AG08396 (cell line): ENCODE data around the gene ATG4B.

Source experiments
- DNase-seq: peaks from one replicate; pipeline ENCODE4 v3.0.0; 2012; ENCODE audit warnings: low spot score, mixed read lengths

Gene ATG4B

GRCh38 chr2:241613017-241613780, 24.3 kb upstream of the ATG4B start:
- DNase-seq = no peak

- DNase-seq = no peak
These were observed 22.5 kb upstream of the ATG4B start for GRCh38 chr2:241615041-241615440.

DNA sequence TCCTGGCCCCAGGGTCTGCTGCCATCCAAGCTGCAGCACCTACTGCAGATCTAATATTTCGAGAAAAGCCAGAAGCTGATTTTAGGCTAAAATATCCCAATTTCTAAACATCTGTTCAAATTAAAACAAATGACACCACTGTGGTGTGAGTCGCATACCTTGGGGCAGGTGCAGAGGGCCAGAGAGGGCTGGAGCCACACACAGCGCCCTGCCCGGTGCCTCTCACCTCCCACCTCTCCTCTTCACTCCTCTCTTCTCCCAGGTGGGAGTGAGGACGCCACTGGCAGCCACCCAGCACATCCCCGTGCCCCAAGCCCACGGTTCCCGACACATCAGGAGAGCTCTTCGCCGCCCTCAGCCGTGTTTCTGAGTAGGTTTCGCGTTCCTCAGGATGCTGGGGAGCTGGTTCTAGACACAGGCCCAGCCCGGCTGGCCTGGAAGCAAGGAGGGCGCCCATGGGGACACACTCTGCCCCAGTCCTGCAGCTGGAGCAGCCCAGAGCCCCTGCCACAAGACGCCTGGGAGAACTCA, 21.9 kb upstream of the ATG4B start:
- DNase-seq = no peak

DNA sequence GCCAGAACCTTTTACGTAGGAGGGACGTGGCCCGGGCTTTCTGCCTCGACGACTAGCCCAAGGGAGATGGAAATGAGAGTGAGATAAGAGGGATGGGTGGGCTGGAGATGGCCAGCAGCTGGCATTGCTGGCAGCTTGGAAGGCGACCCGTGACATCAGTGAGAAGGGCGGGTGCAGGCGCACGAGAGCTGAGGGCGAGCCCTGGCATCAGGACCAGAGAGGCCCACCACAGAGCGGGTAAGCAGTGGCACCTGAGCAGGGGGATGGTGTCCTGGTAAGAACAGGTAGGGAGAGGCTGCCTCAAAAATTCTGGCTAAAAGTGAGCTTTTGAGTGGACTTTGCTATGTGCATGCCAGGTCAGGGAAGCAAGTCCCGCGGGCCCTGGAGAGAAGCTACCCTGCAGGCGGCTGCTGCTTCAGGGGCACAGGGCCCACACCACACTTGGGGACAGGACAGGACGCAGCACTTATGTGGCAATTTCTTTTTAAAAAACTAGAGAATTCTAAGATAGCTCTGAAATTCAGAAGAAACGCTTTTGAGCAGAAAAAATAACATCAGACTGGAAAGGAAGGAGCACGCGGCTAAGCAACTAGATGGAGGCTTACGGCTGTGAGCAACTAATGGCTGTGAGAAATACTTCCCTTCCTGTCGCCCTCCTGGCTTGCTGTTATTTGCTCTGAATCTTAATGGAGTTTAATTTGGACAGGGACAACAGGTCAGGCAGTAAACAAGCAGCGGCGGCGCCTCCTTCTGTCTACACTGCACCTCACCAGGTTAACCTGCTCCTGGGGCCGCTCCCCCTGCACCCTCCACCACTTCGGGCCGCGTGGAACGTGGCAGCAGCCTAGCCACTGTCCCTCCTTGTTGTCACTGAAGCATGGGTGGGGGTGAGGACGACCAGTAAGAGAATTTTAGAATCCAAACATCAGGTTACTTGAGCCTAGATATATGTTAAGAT, 21.0 kb upstream of the ATG4B start:
- no peak for DNase-seq

DNA sequence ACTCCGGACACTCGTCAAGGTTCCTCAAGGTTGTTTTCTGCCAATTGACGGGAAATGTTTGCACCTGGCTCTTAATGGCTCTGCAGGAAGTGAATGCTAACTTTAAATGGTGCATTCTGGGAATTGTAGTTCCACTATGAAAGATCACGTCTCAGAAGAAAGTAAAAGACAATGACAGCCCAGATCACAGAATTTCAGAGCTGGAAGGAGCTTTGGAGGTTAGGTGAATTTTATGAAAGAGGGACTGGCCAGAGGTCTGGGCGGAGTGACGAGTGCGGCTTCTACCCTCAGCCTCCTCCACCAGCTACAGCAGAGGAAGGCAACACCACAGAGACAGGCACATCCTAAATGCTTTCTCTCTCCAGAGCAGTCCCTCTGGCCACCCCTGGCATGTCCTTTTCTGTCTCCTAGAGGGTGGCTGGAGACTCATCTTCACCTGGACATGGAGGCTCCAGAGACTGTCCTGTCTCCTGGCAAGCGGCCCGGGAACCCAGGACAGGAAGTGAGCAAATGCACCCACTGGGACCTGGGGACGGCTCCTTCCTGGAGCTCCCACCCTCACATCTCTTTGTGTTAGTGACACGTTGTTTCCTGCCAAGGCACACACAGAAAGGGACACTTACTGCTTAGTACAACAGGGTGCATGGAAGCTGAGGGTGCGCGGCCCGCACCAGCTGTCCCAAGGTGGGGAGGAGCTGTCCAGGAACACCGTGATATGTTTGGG, 19.9 kb upstream of the ATG4B start:
- no peak for DNase-seq

DNA sequence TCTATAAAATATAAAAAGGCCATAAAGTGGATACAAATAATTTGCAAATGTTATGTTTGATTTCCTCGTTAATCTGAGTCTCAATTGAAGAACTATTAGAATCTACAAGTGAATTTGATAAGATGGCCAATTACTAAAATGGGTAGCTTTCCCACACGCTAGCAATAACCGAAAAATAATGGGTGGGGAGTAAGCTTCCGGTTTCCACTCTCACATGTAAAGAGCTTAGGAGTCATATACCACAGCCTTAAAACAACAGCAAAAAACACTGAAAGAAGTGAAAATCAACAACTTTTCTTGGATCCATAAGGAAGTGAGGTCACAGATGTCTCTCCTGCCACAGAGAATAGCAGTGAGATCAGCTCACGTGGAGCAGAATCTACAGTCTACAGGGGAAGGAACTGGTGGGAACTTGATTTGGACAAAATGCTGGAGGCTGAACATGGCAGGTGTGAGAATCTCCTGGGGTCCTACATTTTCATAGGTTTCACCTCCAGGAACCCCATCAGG, 19.1 kb upstream of the ATG4B start:
- DNase-seq = no peak

GRCh38 chr2:241618829-241619228, 18.7 kb upstream of the ATG4B start:
- no peak for DNase-seq

- no peak for DNase-seq
These were observed 17.7 kb upstream of the ATG4B start for GRCh38 chr2:241619597-241620418.

- DNase-seq = no peak
These were observed 17.1 kb upstream of the ATG4B start for GRCh38 chr2:241620419-241620769.

GRCh38 chr2:241627675-241628074, 9.8 kb upstream of the ATG4B start:
- DNase-seq = no peak

GRCh38 chr2:241629762-241630435, 7.6 kb upstream of the ATG4B start:
- DNase-seq = peak; percentile 80

DNA sequence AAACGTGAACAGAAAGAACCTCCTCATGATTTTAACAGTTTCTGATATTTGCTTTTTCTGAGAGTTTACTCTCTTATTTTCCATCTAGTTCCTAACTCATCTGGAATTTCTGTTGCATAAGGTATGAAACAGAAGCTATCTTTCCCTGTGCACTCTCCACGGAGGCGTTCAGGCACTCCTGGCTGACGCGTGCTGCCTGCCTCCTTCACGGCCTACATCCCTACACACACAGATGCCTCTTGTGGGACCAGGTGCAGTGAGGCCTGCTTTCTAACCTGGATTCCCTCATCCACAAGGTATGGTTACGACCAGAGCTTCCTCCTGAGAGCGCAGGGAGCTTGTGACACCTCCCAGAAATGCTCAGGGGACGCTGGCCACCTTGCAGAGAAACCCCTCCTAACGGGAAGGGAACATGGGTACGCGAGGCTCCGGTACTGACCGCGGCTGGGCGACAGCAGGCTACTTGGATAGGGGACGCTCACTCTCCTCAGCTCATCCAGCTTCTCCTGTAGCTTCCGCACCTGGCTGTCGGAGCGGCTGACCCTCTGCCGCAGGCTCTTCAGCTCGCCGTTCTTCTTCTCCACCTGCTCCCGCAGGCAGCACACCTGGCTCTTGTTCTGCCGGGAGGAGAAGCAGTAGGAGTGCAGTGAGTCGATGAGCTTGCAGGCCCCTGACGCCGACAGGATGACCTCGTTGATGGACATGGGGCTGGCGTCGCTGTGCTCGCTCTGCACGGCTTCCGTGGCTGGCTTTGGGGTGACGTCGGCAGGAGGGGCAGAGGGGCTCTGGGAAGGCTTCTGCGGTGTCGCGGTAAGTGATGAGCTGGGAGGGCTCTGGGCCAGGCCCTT, 4.8 kb upstream of the ATG4B start:
- no peak for DNase-seq

GRCh38 chr2:241633561-241633960, 3.9 kb upstream of the ATG4B start:
- no peak for DNase-seq

- DNase-seq = no peak
These were observed 1.7 kb upstream of the ATG4B start for GRCh38 chr2:241635756-241636155.

- peak; percentile 67 for DNase-seq
These were observed 1.1 kb upstream of the ATG4B start for GRCh38 chr2:241636182-241637017.

DNA sequence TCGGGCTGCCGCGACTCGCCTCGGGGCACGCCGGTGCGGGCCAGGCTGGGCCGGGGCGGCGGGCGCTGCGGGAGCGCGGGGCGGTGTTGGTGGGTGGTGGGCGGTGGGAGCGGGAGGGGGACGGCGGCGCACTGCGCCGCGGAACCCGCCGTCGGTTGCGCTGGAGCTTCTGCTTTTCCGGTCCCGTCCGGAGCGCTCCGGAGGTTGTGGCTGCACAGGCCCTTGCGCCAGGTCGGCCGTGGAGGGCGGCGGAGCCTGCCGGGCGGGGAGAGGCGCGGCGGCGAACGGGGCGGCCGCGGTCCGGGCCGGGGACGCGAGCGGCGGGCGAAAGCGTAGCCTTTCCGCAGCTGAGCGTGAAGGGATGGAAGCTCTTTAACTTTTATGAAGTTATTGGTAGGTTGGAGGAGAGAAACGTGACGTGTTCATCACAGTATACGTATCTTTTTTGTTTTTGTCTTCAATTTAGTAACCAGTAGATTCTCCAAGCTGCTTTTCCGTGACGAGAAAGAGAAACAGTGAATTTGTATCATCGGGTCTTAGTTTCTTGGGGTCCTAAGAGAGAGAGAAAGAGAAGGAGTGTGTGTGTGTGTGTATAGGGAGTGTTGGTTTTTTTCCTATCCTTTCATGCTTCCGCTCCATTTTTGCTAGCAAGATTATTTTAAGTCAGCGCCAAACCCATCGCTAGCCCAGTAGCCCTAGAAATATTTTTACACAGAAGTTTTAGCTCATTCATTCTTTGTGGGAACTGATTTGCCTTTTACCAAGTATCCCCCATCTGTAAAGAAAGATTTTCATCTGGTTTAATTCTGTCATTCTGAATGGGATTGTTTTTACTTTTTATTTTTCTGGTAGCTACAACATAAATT, 535 bp downstream of the ATG4B start:
- DNase-seq = peak; percentile 74

DNA sequence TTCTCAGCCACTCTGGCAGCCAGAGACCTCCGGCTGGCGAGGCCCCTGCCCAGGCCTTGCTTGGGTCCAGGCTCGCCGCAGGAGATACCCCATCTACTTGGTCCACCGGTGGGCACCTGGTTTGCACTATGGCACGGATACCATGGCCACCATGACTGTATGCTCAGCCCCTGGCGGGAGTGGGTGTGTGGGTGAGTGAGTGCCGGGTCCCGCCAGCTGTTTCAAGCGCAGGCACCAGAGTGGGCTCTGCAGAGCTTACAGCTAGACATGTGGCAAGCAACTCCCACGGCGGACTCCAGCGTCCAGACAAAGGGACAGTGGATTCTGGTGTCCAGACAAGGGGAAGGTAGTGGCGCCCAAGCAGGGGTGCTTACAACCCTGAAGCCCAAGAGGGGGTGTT, 1.4 kb downstream of the ATG4B start:
- DNase-seq = no peak

GRCh38 chr2:241639385-241639784, 1.9 kb downstream of the ATG4B start:
- DNase-seq = no peak
